HEK293T (cell line): ENCODE data around the gene HTRA2.

Experiments
- BHLHE40 ChIP-seq: fragments of 450-650 bp; IDR thresholded peaks from 2 replicates; pipeline ENCODE4 v1.6.1; 2016; ENCODE audit warnings: mild to moderate bottlenecking, moderate library complexity, borderline replicate concordance
- CTBP1 ChIP-seq: fragments of 450-650 bp; IDR thresholded peaks from 2 replicates; pipeline ENCODE4 v1.6.1; 2016; ENCODE audit warnings: borderline replicate concordance
- FOXA1 ChIP-seq: fragments of 450-650 bp; IDR thresholded peaks from 2 replicates; pipeline ENCODE4 v1.6.1; 2016; ENCODE audit warnings: mild to moderate bottlenecking
- FOXK2 ChIP-seq: fragments of 450-650 bp; IDR thresholded peaks from 2 replicates; pipeline ENCODE4 v1.6.1; 2016; ENCODE audit warnings: mild to moderate bottlenecking
- L3MBTL2 ChIP-seq: fragments of 450-650 bp; conservative IDR thresholded peaks from 2 replicates; pipeline ENCODE4 v1.6.1; 2016; ENCODE audit warnings: mild to moderate bottlenecking

- TF ChIP-seq CTBP1 (no peak), L3MBTL2 (no peak), FOXA1 (no peak), FOXK2 (no peak), BHLHE40 (no peak)
These were observed 14.9 kb downstream of the HTRA2 start for GRCh38 chr2:74544634-74545033.
